ENCODE measurements around the gene UBE2G1.
A peak's percentile ranks its signal among the peaks of the same experiment; 100 is the strongest.
"Not testable (repeated sequence)": the region's sequence is repeated elsewhere in the genome, so short reads cannot be mapped to it uniquely, and the experiment has no call there.

The UBE2G1 gene

GRCh38 chr17:4350214-4350613 lies 16.3 kb downstream of the UBE2G1 start:
- H3K9me3 ChIP-seq (ENCODE audit: control extremely low read depth in 1 of 5, control insufficient read depth in 4 of 5, insufficient read depth in 2 of 5, low read depth in 1 of 5, low read length in 4 of 5); CTCF ChIA-PET; H3K36me3 ChIP-seq (ENCODE audit: control insufficient read depth in 4 of 4, insufficient read depth in 4 of 4, low read length in 3 of 4); DNase-seq; H3K4me3 ChIP-seq (ENCODE audit: control insufficient read depth in 1 of 7, extremely low read depth in 1 of 7, insufficient read depth in 4 of 7, low read depth in 2 of 7, low read length in 6 of 7); H3K27me3 ChIP-seq (replicated peaks in 2 of 5; ENCODE audit: control insufficient read depth in 4 of 5, insufficient read depth in 5 of 5, low read length in 4 of 5); H3K4me1 ChIP-seq (ENCODE audit: control extremely low read depth in 1 of 4, control insufficient read depth in 4 of 4, insufficient read depth in 4 of 4, low read length in 3 of 4); H3K27ac ChIP-seq (ENCODE audit: insufficient read depth in 1 of 2, low read depth in 1 of 2, low read length in 2 of 2, poor library complexity in 1 of 2, severe bottlenecking in 2 of 2): not testable (repeated sequence)
- POLR2A ChIA-PET = interaction anchor here (0.7 kb wide), 1 partner anchor 18 kb away, joined by 4 read pairs; no protein-coding TSS in a partner anchor
- 100% methylated on average over 1 of the region's 2 CpGs for WGBS (ENCODE audit: insufficient coverage)

- Histone ChIP-seq H3K9me3 (ENCODE audit: control extremely low read depth in 1 of 5, control insufficient read depth in 4 of 5, insufficient read depth in 2 of 5, low read depth in 1 of 5, low read length in 4 of 5) (no peaks in the 10 kb centered on the region), H3K4me1 (ENCODE audit: control extremely low read depth in 1 of 4, control insufficient read depth in 4 of 4, insufficient read depth in 4 of 4, low read length in 3 of 4) (peaks cover 0 to 4% (median 1%) of the 10 kb centered on the region in 4 experiments), H3K27ac (ENCODE audit: insufficient read depth in 1 of 2, low read depth in 1 of 2, low read length in 2 of 2, poor library complexity in 1 of 2, severe bottlenecking in 2 of 2) (no peak overlapping the region), H3K36me3 (ENCODE audit: control insufficient read depth in 4 of 4, insufficient read depth in 4 of 4, low read length in 3 of 4) (no peaks in the 10 kb centered on the region), H3K27me3 (replicated peaks in 2 of 5; ENCODE audit: control insufficient read depth in 4 of 5, insufficient read depth in 5 of 5, low read length in 4 of 5) (no peaks in the 10 kb centered on the region), H3K4me3 (ENCODE audit: control insufficient read depth in 1 of 7, extremely low read depth in 1 of 7, insufficient read depth in 4 of 7, low read depth in 2 of 7, low read length in 6 of 7) (no peak overlapping the region)
- DNase-seq = peak in 1 of 3 donors; percentile 14
- ChIA-PET POLR2A (no interaction called here), CTCF (no interaction called here)
- 100% methylated on average over 1 of the region's 2 CpGs for WGBS (ENCODE audit: insufficient coverage)
Measured at GRCh38 chr17:4345581-4346252, 20.8 kb downstream of the UBE2G1 start.

- WGBS (ENCODE audit: insufficient coverage) = 100% methylated on average over 1 of the region's 1 CpG
- no peak for DNase-seq
- Histone ChIP-seq H3K9me3 (ENCODE audit: control extremely low read depth in 1 of 5, control insufficient read depth in 4 of 5, insufficient read depth in 2 of 5, low read depth in 1 of 5, low read length in 4 of 5) (no peaks in the 10 kb centered on the region), H3K27me3 (replicated peaks in 2 of 5; ENCODE audit: control insufficient read depth in 4 of 5, insufficient read depth in 5 of 5, low read length in 4 of 5) (no peaks in the 10 kb centered on the region), H3K4me1 (ENCODE audit: control extremely low read depth in 1 of 4, control insufficient read depth in 4 of 4, insufficient read depth in 4 of 4, low read length in 3 of 4) (peaks cover 0 to 4% (median 1%) of the 10 kb centered on the region in 4 experiments), H3K27ac (ENCODE audit: insufficient read depth in 1 of 2, low read depth in 1 of 2, low read length in 2 of 2, poor library complexity in 1 of 2, severe bottlenecking in 2 of 2) (no peak overlapping the region), H3K36me3 (ENCODE audit: control insufficient read depth in 4 of 4, insufficient read depth in 4 of 4, low read length in 3 of 4) (no peaks in the 10 kb centered on the region), H3K4me3 (ENCODE audit: control insufficient read depth in 1 of 7, extremely low read depth in 1 of 7, insufficient read depth in 4 of 7, low read depth in 2 of 7, low read length in 6 of 7) (no peak overlapping the region)
- CTCF ChIA-PET = no interaction called here
- POLR2A ChIA-PET = no interaction called here
Measured at GRCh38 chr17:4344926-4345325, 21.5 kb downstream of the UBE2G1 start.

GRCh38 chr17:4342535-4342934 lies 23.9 kb downstream of the UBE2G1 start:
- ChIA-PET CTCF (interaction anchor here (1.0 kb wide), 1 partner anchor 93 kb away, joined by 3 read pairs; no protein-coding TSS in a partner anchor), POLR2A (no interaction called here)
- Histone ChIP-seq H3K27ac (ENCODE audit: insufficient read depth in 1 of 2, low read depth in 1 of 2, low read length in 2 of 2, poor library complexity in 1 of 2, severe bottlenecking in 2 of 2) (no peak overlapping the region), H3K4me1 (ENCODE audit: control extremely low read depth in 1 of 4, control insufficient read depth in 4 of 4, insufficient read depth in 4 of 4, low read length in 3 of 4) (peaks cover 0 to 4% (median 1%) of the 10 kb centered on the region in 4 experiments), H3K36me3 (ENCODE audit: control insufficient read depth in 4 of 4, insufficient read depth in 4 of 4, low read length in 3 of 4) (no peaks in the 10 kb centered on the region), H3K9me3 (ENCODE audit: control extremely low read depth in 1 of 5, control insufficient read depth in 4 of 5, insufficient read depth in 2 of 5, low read depth in 1 of 5, low read length in 4 of 5) (no peaks in the 10 kb centered on the region), H3K4me3 (ENCODE audit: control insufficient read depth in 1 of 7, extremely low read depth in 1 of 7, insufficient read depth in 4 of 7, low read depth in 2 of 7, low read length in 6 of 7) (no peak overlapping the region), H3K27me3 (replicated peaks in 2 of 5; ENCODE audit: control insufficient read depth in 4 of 5, insufficient read depth in 5 of 5, low read length in 4 of 5) (no peaks in the 10 kb centered on the region)
- 95% methylated on average over 5 of the region's 5 CpGs for whole genome bisulfite sequencing (ENCODE audit: insufficient coverage)
- DNase-seq = no peak

DNA sequence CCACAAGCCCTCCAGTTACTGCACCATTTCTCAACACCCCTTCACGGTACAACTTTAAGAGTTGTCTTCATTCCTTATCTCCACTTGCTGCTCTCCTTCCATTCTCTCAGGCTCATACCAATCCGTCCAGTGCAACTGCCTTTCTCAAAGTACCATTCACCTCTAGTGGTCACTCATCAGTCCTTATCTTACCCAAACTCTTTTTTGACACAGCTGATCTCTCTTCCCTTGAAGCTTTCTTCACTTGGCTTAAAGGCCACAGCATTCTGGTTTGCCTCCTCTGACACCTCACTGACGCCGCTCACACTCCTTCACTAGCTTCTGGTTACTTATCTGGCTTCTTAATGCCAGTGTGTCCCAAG lies 24.9 kb downstream of the UBE2G1 start:
- CTCF ChIA-PET = no interaction called here
- H3K4me3 ChIP-seq (ENCODE audit: control insufficient read depth in 1 of 7, extremely low read depth in 1 of 7, insufficient read depth in 4 of 7, low read depth in 2 of 7, low read length in 6 of 7) = no peak overlapping the region
- H3K27ac ChIP-seq (ENCODE audit: insufficient read depth in 1 of 2, low read depth in 1 of 2, low read length in 2 of 2, poor library complexity in 1 of 2, severe bottlenecking in 2 of 2) = no peak overlapping the region
- POLR2A ChIA-PET = no interaction called here
- H3K36me3 ChIP-seq (ENCODE audit: control insufficient read depth in 4 of 4, insufficient read depth in 4 of 4, low read length in 3 of 4) = no peaks in the 10 kb centered on the region
- no peaks in the 10 kb centered on the region for H3K9me3 ChIP-seq (ENCODE audit: control extremely low read depth in 1 of 5, control insufficient read depth in 4 of 5, insufficient read depth in 2 of 5, low read depth in 1 of 5, low read length in 4 of 5)
- H3K4me1 ChIP-seq (ENCODE audit: control extremely low read depth in 1 of 4, control insufficient read depth in 4 of 4, insufficient read depth in 4 of 4, low read length in 3 of 4) = peaks cover 0 to 4% (median 1%) of the 10 kb centered on the region in 4 experiments
- DNase-seq = no peak
- 100% methylated on average over 4 of the region's 4 CpGs for WGBS (ENCODE audit: insufficient coverage)
- no peaks in the 10 kb centered on the region for H3K27me3 ChIP-seq (replicated peaks in 2 of 5; ENCODE audit: control insufficient read depth in 4 of 5, insufficient read depth in 5 of 5, low read length in 4 of 5)

DNA sequence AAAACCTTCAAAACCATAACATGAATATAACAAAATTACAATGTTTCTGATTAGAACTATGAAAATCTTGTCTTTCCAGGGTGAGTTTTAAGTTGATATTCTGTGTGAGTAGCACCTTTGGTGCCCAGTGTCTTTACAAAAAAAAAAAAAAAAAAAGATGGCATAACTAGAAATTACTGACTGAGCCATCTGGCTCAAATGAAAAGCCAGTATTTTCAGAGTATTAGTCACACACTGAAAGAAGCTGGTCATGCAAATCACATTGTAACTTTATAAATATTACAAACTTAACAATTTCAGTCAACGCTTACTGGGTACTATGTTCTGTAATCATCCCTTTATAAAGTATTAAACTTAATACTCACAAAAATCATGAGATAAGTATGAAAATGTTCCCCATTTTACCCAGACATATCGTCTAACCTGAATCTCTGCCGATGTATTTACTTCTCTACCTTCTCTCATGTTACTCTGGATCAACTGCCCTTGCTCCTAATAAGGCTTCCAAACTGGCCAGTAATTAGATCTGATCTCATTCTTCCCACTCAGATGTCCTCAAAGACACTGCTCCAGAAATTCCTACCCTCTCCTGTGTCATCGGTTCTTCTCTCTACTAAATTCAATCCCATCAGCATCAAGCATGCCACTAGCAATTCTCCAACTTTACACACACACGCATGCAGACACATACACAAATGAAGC lies 25.4 kb downstream of the UBE2G1 start:
- peaks cover 0 to 4% (median under 1%) of the 10 kb centered on the region in 4 experiments for H3K4me1 ChIP-seq (ENCODE audit: control extremely low read depth in 1 of 4, control insufficient read depth in 4 of 4, insufficient read depth in 4 of 4, low read length in 3 of 4)
- no peak for DNase-seq
- H3K4me3 ChIP-seq (ENCODE audit: control insufficient read depth in 1 of 7, extremely low read depth in 1 of 7, insufficient read depth in 4 of 7, low read depth in 2 of 7, low read length in 6 of 7) = no peak overlapping the region
- H3K27me3 ChIP-seq (replicated peaks in 2 of 5; ENCODE audit: control insufficient read depth in 4 of 5, insufficient read depth in 5 of 5, low read length in 4 of 5) = no peaks in the 10 kb centered on the region
- POLR2A ChIA-PET = no interaction called here
- no peaks in the 10 kb centered on the region for H3K9me3 ChIP-seq (ENCODE audit: control extremely low read depth in 1 of 5, control insufficient read depth in 4 of 5, insufficient read depth in 2 of 5, low read depth in 1 of 5, low read length in 4 of 5)
- WGBS (ENCODE audit: insufficient coverage) = 98% methylated on average over 4 of the region's 5 CpGs
- CTCF ChIA-PET = no interaction called here
- no peak overlapping the region for H3K27ac ChIP-seq (ENCODE audit: insufficient read depth in 1 of 2, low read depth in 1 of 2, low read length in 2 of 2, poor library complexity in 1 of 2, severe bottlenecking in 2 of 2)
- no peaks in the 10 kb centered on the region for H3K36me3 ChIP-seq (ENCODE audit: control insufficient read depth in 4 of 4, insufficient read depth in 4 of 4, low read length in 3 of 4)

GRCh38 chr17:4334776-4335584 lies 31.5 kb downstream of the UBE2G1 start:
- Histone ChIP-seq H3K4me3 (ENCODE audit: control insufficient read depth in 1 of 7, extremely low read depth in 1 of 7, insufficient read depth in 4 of 7, low read depth in 2 of 7, low read length in 6 of 7) (no peak overlapping the region), H3K36me3 (ENCODE audit: control insufficient read depth in 4 of 4, insufficient read depth in 4 of 4, low read length in 3 of 4) (no peaks in the 10 kb centered on the region), H3K27me3 (replicated peaks in 2 of 5; ENCODE audit: control insufficient read depth in 4 of 5, insufficient read depth in 5 of 5, low read length in 4 of 5) (no peaks in the 10 kb centered on the region), H3K9me3 (ENCODE audit: control extremely low read depth in 1 of 5, control insufficient read depth in 4 of 5, insufficient read depth in 2 of 5, low read depth in 1 of 5, low read length in 4 of 5) (no peaks in the 10 kb centered on the region), H3K4me1 (ENCODE audit: control extremely low read depth in 1 of 4, control insufficient read depth in 4 of 4, insufficient read depth in 4 of 4, low read length in 3 of 4) (peaks cover 0 to 4% (median 0%) of the 10 kb centered on the region in 4 experiments), H3K27ac (ENCODE audit: insufficient read depth in 1 of 2, low read depth in 1 of 2, low read length in 2 of 2, poor library complexity in 1 of 2, severe bottlenecking in 2 of 2) (no peak overlapping the region)
- POLR2A ChIA-PET = interaction anchor here (1.0 kb wide), 1 partner anchor 12 kb away, joined by 3 read pairs; no protein-coding TSS in a partner anchor
- CTCF ChIA-PET = no interaction called here
- no peak for DNase-seq
- WGBS (ENCODE audit: insufficient coverage) = 67% methylated on average over 1 of the region's 5 CpGs

All from common myeloid progenitor, CD34-positive (primary cell).